Kidney (tissue), 14 donors: ENCODE data around the gene CXCL17. TPM values are rescaled to one million over a fixed set of nuclear protein-coding genes. Genes with fewer than 3 reads are reported as not detected.

Source experiments
- DNase-seq, 5 donors: peaks; one replicate each; pipeline ENCODE4 v3.0.0-alpha.2; 2013 to 2020
- FAIRE-seq: peaks from 2 replicates; lab custom pipeline; 2012; peaks lifted over from hg19 to GRCh38; lab: Jason Lieb, UNC
- H3K27ac ChIP-seq, 2 donors: one replicate each; pipeline ENCODE4 v1.7.0; 2013; ENCODE audit warnings: low read depth in 2 of 2, low read length in 2 of 2, inconsistent platforms in 1 of 2
- H3K27me3 ChIP-seq: one replicate; pipeline ENCODE4 v1.7.1; 2013; ENCODE audit warnings: low read length, inconsistent platforms; ENCODE audit not compliant: control insufficient read depth, insufficient read depth
- H3K36me3 ChIP-seq, 3 donors: one replicate each; pipeline versions ENCODE4 v1.7.0 to v1.7.1; 2013; ENCODE audit warnings: low read length in 3 of 3, control low read depth in 1 of 3, inconsistent platforms in 1 of 3; ENCODE audit not compliant: insufficient read depth in 3 of 3, control insufficient read depth in 2 of 3
- H3K4me1 ChIP-seq, 3 donors: one replicate each; pipeline versions ENCODE4 v1.7.0 to v1.7.1; 2013; ENCODE audit warnings: low read length in 3 of 3, inconsistent platforms in 1 of 3, low read depth in 1 of 3; ENCODE audit not compliant: control insufficient read depth in 2 of 3, insufficient read depth in 2 of 3
- H3K4me3 ChIP-seq, 3 donors: one replicate each; pipeline versions ENCODE4 v1.7.0 to v1.8.1; 2013; ENCODE audit warnings: low read length in 3 of 3, control low read depth in 1 of 3, inconsistent platforms in 1 of 3
- H3K9ac ChIP-seq, 3 donors: one replicate each; pipeline versions ENCODE4 v1.7.0 to v1.7.1; 2013; ENCODE audit warnings: low read length in 3 of 3, control low read depth in 1 of 3, inconsistent platforms in 1 of 3
- H3K9me3 ChIP-seq, 3 donors: one replicate each; pipeline versions ENCODE4 v1.7.0 to v1.7.1; 2013; ENCODE audit warnings: low read length in 3 of 3, control low read depth in 1 of 3, inconsistent platforms in 1 of 3; ENCODE audit not compliant: control insufficient read depth in 2 of 3, insufficient read depth in 1 of 3
- intact Hi-C: fragments of 100-400 bp; cut with DNase I; formaldehyde crosslinking; loops from one replicate; pipeline ENCODE4 v1.11.1; 2022
- polyA plus RNA-seq: library from polyadenylated mRNA; stranded (reverse); fragments of 350-450 nt; fragmentation: Illumina TruSeq; extraction: RNeasy Lipid Tissue Mini Kit (QIAGEN cat#74804); gene quantifications from one replicate; pipeline ENCODE4 v1.2.3, GENCODE V29; 2014; ENCODE audit warnings: low read depth, low replicate concordance; ENCODE audit not compliant: insufficient read depth
- total RNA-seq: library from RNA; stranded (reverse); fragmentation: NEBNext Ultra II Directional; extraction: Animal tissue kit (Norgen Biotek cat#: 25700); gene quantifications from one replicate; pipeline ENCODE4 v1.2.1, GENCODE V29; 2021
- TF ChIP-seq, protein P1 (sequence below): IDR thresholded peaks from 3 replicates; pipeline ENCODE4 v1.5.1; 2012; ENCODE audit warnings: mild to moderate bottlenecking, moderate library complexity, borderline replicate concordance; ENCODE audit not compliant: insufficient read depth; ENCODE audit errors: extremely low read depth
- donor health status: control.
- donor health status: control.
- donor health status: control.
- donor health status: control.
- donor health status: control.
- donor health status: DM: yes; HTN: yes; CAD: no.
- donor health status: Normal renal cell carcinoma (clear cell type).

CXCL17 gene
- total and polyA plus RNA-seq, 2 donors from 2014 or later, result not detected

- H3K4me3 ChIP-seq, result no peak overlapping the region
- H3K4me1 ChIP-seq, result peaks cover 0 to 14% (median 8%) of the 10 kb centered on the region in 3 donors
- no peaks in the 10 kb centered on the region for H3K36me3 ChIP-seq
- intact Hi-C loops, result no loop called here
- H3K27ac ChIP-seq, result peak overlapping the region in 1 of 2 donors; percentile 44
- no peak overlapping the region for H3K9ac ChIP-seq
- H3K9me3 ChIP-seq, result no peaks in the 10 kb centered on the region
- DNase-seq (peak in 2 of 5 donors; percentile 49 to 63), FAIRE-seq (no peak)
- TF ChIP-seq, protein P1, sequence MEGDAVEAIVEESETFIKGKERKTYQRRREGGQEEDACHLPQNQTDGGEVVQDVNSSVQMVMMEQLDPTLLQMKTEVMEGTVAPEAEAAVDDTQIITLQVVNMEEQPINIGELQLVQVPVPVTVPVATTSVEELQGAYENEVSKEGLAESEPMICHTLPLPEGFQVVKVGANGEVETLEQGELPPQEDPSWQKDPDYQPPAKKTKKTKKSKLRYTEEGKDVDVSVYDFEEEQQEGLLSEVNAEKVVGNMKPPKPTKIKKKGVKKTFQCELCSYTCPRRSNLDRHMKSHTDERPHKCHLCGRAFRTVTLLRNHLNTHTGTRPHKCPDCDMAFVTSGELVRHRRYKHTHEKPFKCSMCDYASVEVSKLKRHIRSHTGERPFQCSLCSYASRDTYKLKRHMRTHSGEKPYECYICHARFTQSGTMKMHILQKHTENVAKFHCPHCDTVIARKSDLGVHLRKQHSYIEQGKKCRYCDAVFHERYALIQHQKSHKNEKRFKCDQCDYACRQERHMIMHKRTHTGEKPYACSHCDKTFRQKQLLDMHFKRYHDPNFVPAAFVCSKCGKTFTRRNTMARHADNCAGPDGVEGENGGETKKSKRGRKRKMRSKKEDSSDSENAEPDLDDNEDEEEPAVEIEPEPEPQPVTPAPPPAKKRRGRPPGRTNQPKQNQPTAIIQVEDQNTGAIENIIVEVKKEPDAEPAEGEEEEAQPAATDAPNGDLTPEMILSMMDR, result no peak
- H3K27me3 ChIP-seq, result no peaks in the 10 kb centered on the region
Measured at GRCh38 chr19:42421591-42422031, 21.1 kb downstream of the CXCL17 start.

DNA sequence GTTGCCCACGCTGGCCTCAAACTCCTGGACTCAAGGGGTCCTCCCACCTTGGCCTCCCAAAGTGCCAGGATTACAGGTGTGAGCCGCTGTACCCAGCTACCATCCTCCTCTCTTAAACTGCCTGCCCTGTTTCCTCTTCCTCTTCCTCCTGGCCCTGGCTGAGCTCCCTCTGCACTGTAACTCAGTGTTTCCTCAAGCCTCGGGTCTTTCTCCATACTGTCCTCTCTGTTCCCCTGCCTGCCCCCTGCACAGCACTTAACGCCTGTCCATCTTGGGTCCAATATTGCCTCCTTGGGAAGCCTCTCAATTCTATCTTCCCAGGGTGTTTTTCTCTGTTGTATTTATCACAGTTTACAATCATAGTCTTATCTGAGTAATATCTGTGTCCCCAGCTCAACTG is 21.6 kb downstream of the CXCL17 start:
- no peak overlapping the region for H3K9ac ChIP-seq
- peak overlapping the region in 1 of 2 donors; percentile 40 for H3K27ac ChIP-seq
- intact Hi-C loops, result no loop called here
- no peaks in the 10 kb centered on the region for H3K36me3 ChIP-seq
- no peak for FAIRE-seq
- TF ChIP-seq, protein P1, result no peak
- no peak for DNase-seq
- H3K27me3 ChIP-seq, result no peaks in the 10 kb centered on the region
- H3K4me3 ChIP-seq, result no peak overlapping the region
- no peaks in the 10 kb centered on the region for H3K9me3 ChIP-seq
- H3K4me1 ChIP-seq, result peaks cover 0 to 14% (median 8%) of the 10 kb centered on the region in 3 donors

DNA sequence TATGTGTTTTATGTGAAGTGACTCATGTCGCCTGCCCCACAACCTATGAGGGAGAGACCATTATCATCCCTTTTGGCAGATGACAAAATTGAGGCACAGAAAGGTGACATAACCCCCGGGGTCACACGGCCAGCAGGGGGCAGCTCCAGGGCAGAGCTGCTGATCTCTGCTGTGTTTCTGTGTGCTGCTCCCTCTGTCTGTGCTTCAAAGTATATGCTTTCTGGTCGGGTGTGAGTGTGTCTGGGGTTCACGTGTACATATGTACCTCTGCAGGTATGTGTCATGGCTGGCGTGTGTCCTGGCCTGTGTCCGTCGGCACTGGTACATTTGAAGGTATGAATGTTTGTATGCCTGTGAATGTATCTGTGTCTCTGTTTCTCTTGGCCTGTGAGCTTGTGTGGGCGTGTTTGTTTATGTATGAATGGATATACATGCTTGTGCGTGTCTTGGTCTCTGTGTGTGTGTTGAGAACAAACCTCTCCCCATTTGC is 22.6 kb downstream of the CXCL17 start:
- Histone ChIP-seq H3K27me3 (no peaks in the 10 kb centered on the region), H3K9ac (peak overlapping the region in 1 of 3 donors; percentile 3), H3K27ac (no peak overlapping the region), H3K4me3 (no peak overlapping the region), H3K4me1 (peaks cover 0 to 14% (median 8%) of the 10 kb centered on the region in 3 donors), H3K36me3 (no peaks in the 10 kb centered on the region), H3K9me3 (no peaks in the 10 kb centered on the region)
- intact Hi-C loops, result no loop called here
- TF ChIP-seq, protein P1, result peak; percentile 51
- no peak for FAIRE-seq
- peak in 2 of 5 donors; percentile 39 to 40 for DNase-seq
